NCI-H2196 treated with DMSO at 0.1 percent for 48 hours (cell line): ENCODE data around the gene DRD1.
A peak's percentile ranks its signal among the peaks of the same experiment; 100 is the strongest.
"Not testable (repeated sequence)": the region's sequence is repeated elsewhere in the genome, so short reads cannot be mapped to it uniquely, and the experiment has no call there.

Source experiments
- DNase-seq: peaks from one replicate; lab custom pipeline; 2025; ENCODE audit not compliant: unreplicated experiment; lab: John Stamatoyannopoulos, UW

DRD1 gene

GRCh38 chr5:175468892-175469291 is 24.9 kb upstream of the DRD1 start:
- DNase-seq = no peak

- DNase-seq = no peak
Observed at GRCh38 chr5:175467983-175468690, 24.2 kb upstream of the DRD1 start.

GRCh38 chr5:175466700-175467318 is 22.8 kb upstream of the DRD1 start:
- DNase-seq = no peak

GRCh38 chr5:175465282-175465681 is 21.3 kb upstream of the DRD1 start:
- DNase-seq = no peak

- DNase-seq = no peak
Observed at GRCh38 chr5:175464942-175465233, 20.9 kb upstream of the DRD1 start.

- peak; percentile 58 for DNase-seq
Observed at GRCh38 chr5:175464074-175464941, 20.3 kb upstream of the DRD1 start.

GRCh38 chr5:175463641-175464040 is 19.7 kb upstream of the DRD1 start:
- peak; percentile 55 for DNase-seq

GRCh38 chr5:175461370-175461769 is 17.4 kb upstream of the DRD1 start:
- no peak for DNase-seq

GRCh38 chr5:175460552-175460951 is 16.6 kb upstream of the DRD1 start:
- DNase-seq = no peak

GRCh38 chr5:175460126-175460525 is 16.1 kb upstream of the DRD1 start:
- DNase-seq = no peak

GRCh38 chr5:175457466-175457865 is 13.5 kb upstream of the DRD1 start:
- DNase-seq = peak; percentile 21

- no peak for DNase-seq
Observed at GRCh38 chr5:175456105-175456742, 12.2 kb upstream of the DRD1 start.

GRCh38 chr5:175454338-175454737 is 10.4 kb upstream of the DRD1 start:
- not testable (repeated sequence) for DNase-seq

GRCh38 chr5:175452166-175452565 is 8.2 kb upstream of the DRD1 start:
- no peak for DNase-seq

GRCh38 chr5:175448276-175448675 is 4.3 kb upstream of the DRD1 start:
- DNase-seq = no peak

GRCh38 chr5:175447571-175447970 is 3.6 kb upstream of the DRD1 start:
- no peak for DNase-seq

- not testable (repeated sequence) for DNase-seq
Observed at GRCh38 chr5:175446378-175446777, 2.4 kb upstream of the DRD1 start.

- no peak for DNase-seq
Observed at GRCh38 chr5:175444905-175445456, 999 bp upstream of the DRD1 start.

GRCh38 chr5:175443514-175444059 is 395 bp downstream of the DRD1 start:
- no peak for DNase-seq

- no peak for DNase-seq
Observed at GRCh38 chr5:175438234-175438857, 5.6 kb downstream of the DRD1 start.

- no peak for DNase-seq
Observed at GRCh38 chr5:175436359-175436758, 7.6 kb downstream of the DRD1 start.
